CMK (cell line): ENCODE results near the gene CEP70.
"Not testable (repeated sequence)": the region's sequence is repeated elsewhere in the genome, so short reads cannot be mapped to it uniquely, and the experiment has no call there.

ENCODE experiments used
- DNase-seq: peaks from one replicate; pipeline ENCODE4 v3.0.0-alpha.2; 2010; ENCODE audit warnings: low read depth

The CEP70 gene

GRCh38 chr3:138588445-138588844 lies 5.6 kb downstream of the CEP70 start:
- no peak for DNase-seq

- DNase-seq = no peak
These were observed 6.7 kb downstream of the CEP70 start for GRCh38 chr3:138587374-138587773.

- DNase-seq = no peak
These were observed 15.0 kb downstream of the CEP70 start for GRCh38 chr3:138578961-138579574.

- DNase-seq = no peak
These were observed 15.9 kb downstream of the CEP70 start for GRCh38 chr3:138578141-138578540.

GRCh38 chr3:138573138-138573537 lies 20.9 kb downstream of the CEP70 start:
- DNase-seq = no peak

GRCh38 chr3:138569624-138570023 lies 24.4 kb downstream of the CEP70 start:
- DNase-seq = not testable (repeated sequence)

- no peak for DNase-seq
These were observed 25.0 kb downstream of the CEP70 start for GRCh38 chr3:138569090-138569489.

GRCh38 chr3:138567403-138567802 lies 26.7 kb downstream of the CEP70 start:
- DNase-seq = no peak

- not testable (repeated sequence) for DNase-seq
These were observed 27.8 kb downstream of the CEP70 start for GRCh38 chr3:138566293-138566692.

GRCh38 chr3:138562902-138563301 lies 31.2 kb downstream of the CEP70 start:
- not testable (repeated sequence) for DNase-seq

GRCh38 chr3:138560501-138560900 lies 33.6 kb downstream of the CEP70 start:
- no peak for DNase-seq

GRCh38 chr3:138559134-138559533 lies 34.9 kb downstream of the CEP70 start:
- no peak for DNase-seq

- DNase-seq = not testable (repeated sequence)
These were observed 39.3 kb downstream of the CEP70 start for GRCh38 chr3:138554775-138555174.

- not testable (repeated sequence) for DNase-seq
These were observed 43.1 kb downstream of the CEP70 start for GRCh38 chr3:138550958-138551357.

- DNase-seq = no peak
These were observed 44.7 kb downstream of the CEP70 start for GRCh38 chr3:138549179-138549977.

GRCh38 chr3:138547342-138547975 lies 46.6 kb downstream of the CEP70 start:
- DNase-seq = no peak

- no peak for DNase-seq
These were observed 49.5 kb downstream of the CEP70 start for GRCh38 chr3:138544546-138544945.

- no peak for DNase-seq
These were observed 51.1 kb downstream of the CEP70 start for GRCh38 chr3:138542977-138543376.

- no peak for DNase-seq
These were observed 54.7 kb downstream of the CEP70 start for GRCh38 chr3:138539352-138539751.

- not testable (repeated sequence) for DNase-seq
These were observed 72.6 kb downstream of the CEP70 start for GRCh38 chr3:138521445-138521844.

- no peak for DNase-seq
These were observed 80.8 kb downstream of the CEP70 start for GRCh38 chr3:138513090-138513843.

- no peak for DNase-seq
These were observed 82.1 kb downstream of the CEP70 start for GRCh38 chr3:138511945-138512344.
